Ishikawa (cell line): ENCODE data around the gene HARS1.

Source experiments
- CEBPB ChIP-seq: IDR thresholded peaks from 2 replicates; pipeline ENCODE4 v1.6.1; 2012
- CREB1 ChIP-seq: IDR thresholded peaks from 2 replicates; pipeline ENCODE4 v1.6.1; 2012; ENCODE audit warnings: low read depth
- EGR1 ChIP-seq: IDR thresholded peaks from 2 replicates; pipeline ENCODE4 v1.6.1; 2012
- EP300 ChIP-seq: IDR thresholded peaks from 2 replicates; pipeline ENCODE4 v1.6.1; 2012; ENCODE audit warnings: borderline replicate concordance
- FOXM1 ChIP-seq: IDR thresholded peaks from 2 replicates; pipeline ENCODE4 v1.6.1; 2012; ENCODE audit warnings: low read depth, borderline replicate concordance
- NFIC ChIP-seq: IDR thresholded peaks from 2 replicates; pipeline ENCODE4 v1.6.1; 2012
- RAD21 ChIP-seq: IDR thresholded peaks from 2 replicates; pipeline ENCODE4 v1.6.1; 2012; ENCODE audit warnings: low read depth
- REST ChIP-seq: IDR thresholded peaks from 2 replicates; pipeline ENCODE4 v1.6.1; 2012; ENCODE audit warnings: low read depth, mild to moderate bottlenecking
- TAF1 ChIP-seq: IDR thresholded peaks from 2 replicates; pipeline ENCODE4 v1.6.1; 2012; ENCODE audit warnings: low read depth, mild to moderate bottlenecking
- TCF12 ChIP-seq: IDR thresholded peaks from 2 replicates; pipeline ENCODE4 v1.6.1; 2012; ENCODE audit warnings: low read depth
- TEAD4 ChIP-seq: IDR thresholded peaks from 2 replicates; pipeline ENCODE4 v1.6.1; 2012
- USF1 ChIP-seq: IDR thresholded peaks from 2 replicates; pipeline ENCODE4 v1.6.1; 2012
- YY1 ChIP-seq: IDR thresholded peaks from 2 replicates; pipeline ENCODE4 v1.6.1; 2012; ENCODE audit warnings: low read depth
- ZBTB7A ChIP-seq: IDR thresholded peaks from 2 replicates; pipeline ENCODE4 v1.6.1; 2012; ENCODE audit warnings: low read depth
- TF ChIP-seq, protein P1 (sequence below): IDR thresholded peaks from 2 replicates; pipeline ENCODE4 v1.6.1; 2012

Gene HARS1

DNA sequence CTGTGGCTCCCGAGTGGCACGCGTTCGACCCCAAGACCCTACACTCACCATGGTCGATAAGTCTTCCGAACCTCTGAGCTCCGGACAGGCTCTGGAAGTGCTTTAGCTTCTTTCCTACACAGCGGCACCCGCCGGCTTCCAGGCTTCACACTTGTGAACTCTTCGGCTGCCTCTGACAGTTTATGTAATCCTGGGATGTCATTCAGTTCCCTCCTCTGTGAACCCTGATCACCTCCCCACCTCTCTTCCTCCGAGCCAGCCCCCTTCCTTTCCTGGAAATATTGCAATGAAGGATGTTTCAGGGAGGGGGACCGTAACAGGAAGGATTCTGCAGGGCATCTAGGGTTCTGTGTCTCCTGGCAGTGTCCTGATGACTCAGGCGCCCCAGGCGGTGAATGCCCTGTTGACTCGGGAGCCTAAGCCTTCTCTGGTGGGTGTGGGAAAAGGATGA is 58.1 kb downstream of the HARS1 start, which contains the start of gene CD14:
Gene CD14, minus strand, starts transcription at position 155 of the 451 bp plus-strand sequence. Its CDS starts 104 bp downstream, at position 51.
- TF ChIP-seq TAF1 (no peak), REST (no peak), CEBPB (no peak)
- TF ChIP-seq, protein P1, sequence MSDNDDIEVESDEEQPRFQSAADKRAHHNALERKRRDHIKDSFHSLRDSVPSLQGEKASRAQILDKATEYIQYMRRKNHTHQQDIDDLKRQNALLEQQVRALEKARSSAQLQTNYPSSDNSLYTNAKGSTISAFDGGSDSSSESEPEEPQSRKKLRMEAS, result no peak

DNA sequence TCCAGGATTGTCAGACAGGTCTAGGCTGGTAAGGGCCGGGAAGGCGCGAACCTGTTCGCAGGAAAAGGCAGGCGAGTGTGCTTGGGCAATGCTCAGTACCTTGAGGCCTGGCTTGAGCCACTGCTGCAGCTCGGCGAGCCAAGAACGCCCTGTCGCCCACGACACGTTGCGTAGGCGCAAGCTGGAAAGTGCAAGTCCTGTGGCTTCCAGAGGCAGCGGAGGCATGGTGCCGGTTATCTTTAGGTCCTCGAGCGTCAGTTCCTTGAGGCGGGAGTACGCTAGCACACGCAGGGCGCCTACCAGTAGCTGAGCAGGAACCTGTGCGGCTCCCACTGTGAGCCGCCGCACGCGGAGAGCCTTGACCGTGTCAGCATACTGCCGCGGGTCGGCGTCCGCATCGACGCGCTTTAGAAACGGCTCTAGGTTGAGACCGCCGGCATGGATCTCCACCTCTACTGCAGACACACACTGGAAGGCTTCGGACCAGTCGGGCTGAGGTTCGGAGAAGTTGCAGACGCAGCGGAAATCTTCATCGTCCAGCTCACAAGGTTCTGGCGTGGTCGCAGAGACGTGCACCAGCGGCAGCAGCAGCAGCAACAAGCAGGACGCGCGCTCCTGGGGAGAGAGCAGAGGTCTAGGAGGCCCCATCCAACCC is 58.7 kb downstream of the HARS1 start:
- TF ChIP-seq ZBTB7A, result no peak
- TF ChIP-seq TEAD4, result no peak
- TF ChIP-seq USF1, result no peak

GRCh38 chr5:140631831-140632365 is 59.3 kb downstream of the HARS1 start:
- TF ChIP-seq CREB1 (no peak), TCF12 (no peak), CEBPB (no peak), TEAD4 (no peak), YY1 (no peak), RAD21 (no peak), REST (no peak), ZBTB7A (no peak), EGR1 (no peak), FOXM1 (no peak), TAF1 (no peak)
- TF ChIP-seq, protein P1, result no peak

DNA sequence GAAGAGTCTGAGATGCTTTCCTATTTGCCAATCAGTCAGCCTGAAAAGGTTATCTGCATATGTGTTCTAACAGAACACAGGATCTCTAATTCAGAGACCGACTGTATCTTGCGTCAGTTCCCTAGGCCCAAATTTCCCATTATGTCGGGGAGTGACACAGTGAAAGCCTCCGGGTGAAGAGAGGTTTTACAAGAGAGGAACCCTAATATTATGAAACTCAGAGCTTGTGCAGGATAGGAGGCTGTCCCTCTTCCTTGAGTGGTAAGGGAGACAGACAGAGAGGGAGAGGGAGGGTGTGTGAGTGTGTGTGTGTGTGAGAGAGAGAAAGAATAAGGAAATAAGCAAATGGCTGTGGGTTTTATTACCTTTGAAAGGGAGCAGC is 60.1 kb downstream of the HARS1 start:
- TF ChIP-seq ZBTB7A, result no peak
- TF ChIP-seq CEBPB, result no peak
- no peak for TF ChIP-seq EGR1
- TF ChIP-seq EP300, result no peak
- no peak for TF ChIP-seq TAF1
- no peak for TF ChIP-seq TCF12
- no peak for TF ChIP-seq USF1
- TF ChIP-seq NFIC, result no peak
- no peak for TF ChIP-seq CREB1
- no peak for TF ChIP-seq REST
- TF ChIP-seq TEAD4, result no peak
- no peak for TF ChIP-seq RAD21
- TF ChIP-seq, protein P1, result no peak
- no peak for TF ChIP-seq FOXM1
- TF ChIP-seq YY1, result no peak
